GM20000 (cell line): Measurements from ENCODE around the gene TTC7B.

ENCODE experiments used
- DNase-seq: peaks from one replicate; pipeline ENCODE4 v3.0.0; 2012; ENCODE audit warnings: low spot score
- CTCF ChIP-seq: IDR thresholded peaks from 2 replicates; pipeline ENCODE4 v1.5.1; 2012; ENCODE audit warnings: mild to moderate bottlenecking, control low read depth; ENCODE audit errors: extremely low read depth, missing control alignments

Gene TTC7B

GRCh38 chr14:90544971-90545370 is 271.3 kb downstream of the TTC7B start:
- no peak for TF ChIP-seq CTCF
- DNase-seq: no peak

DNA sequence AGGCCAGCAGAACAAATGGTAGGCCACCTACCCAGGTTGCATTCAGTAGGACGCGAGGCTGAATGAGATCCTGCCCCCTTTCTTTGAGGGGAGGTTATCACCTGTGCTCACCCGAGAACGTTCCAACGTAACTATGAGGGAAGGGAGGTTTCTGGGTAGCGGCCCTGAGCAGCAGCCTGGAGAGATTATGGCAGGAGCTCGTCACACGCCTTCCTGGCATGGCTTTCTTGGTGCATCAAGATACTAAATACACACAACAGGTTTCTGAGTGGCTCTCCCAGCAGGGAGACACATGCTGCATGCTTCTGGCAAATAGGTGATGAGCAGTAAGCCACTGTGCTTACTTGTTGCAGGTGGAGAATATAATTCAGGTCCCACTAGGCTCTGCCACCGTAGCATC is 271.7 kb downstream of the TTC7B start:
- no peak for DNase-seq
- TF ChIP-seq CTCF: no peak

DNA sequence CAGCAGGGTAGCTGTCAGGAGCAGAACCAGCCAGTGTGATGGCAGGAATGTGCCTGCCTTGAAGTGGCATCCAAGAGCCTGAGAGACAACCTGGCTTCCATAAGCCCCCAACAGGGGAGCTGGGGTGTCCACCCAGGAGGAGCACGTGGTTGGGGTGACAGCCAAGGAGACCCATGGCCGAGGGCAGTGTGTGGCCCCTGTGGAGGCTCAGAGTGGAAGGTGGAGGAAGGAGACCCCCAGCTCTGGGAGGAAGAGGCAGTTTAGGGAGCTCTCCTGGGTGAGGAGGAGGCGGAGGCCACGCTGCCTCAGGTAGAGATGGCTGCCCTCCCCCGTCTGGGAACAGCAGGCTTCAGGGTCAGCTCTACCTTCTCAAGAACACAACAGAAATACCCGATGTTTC is 272.4 kb downstream of the TTC7B start:
- no peak for DNase-seq
- TF ChIP-seq CTCF: no peak

- TF ChIP-seq CTCF: no peak
- no peak for DNase-seq
These were observed 275.1 kb downstream of the TTC7B start for GRCh38 chr14:90541076-90541634.

DNA sequence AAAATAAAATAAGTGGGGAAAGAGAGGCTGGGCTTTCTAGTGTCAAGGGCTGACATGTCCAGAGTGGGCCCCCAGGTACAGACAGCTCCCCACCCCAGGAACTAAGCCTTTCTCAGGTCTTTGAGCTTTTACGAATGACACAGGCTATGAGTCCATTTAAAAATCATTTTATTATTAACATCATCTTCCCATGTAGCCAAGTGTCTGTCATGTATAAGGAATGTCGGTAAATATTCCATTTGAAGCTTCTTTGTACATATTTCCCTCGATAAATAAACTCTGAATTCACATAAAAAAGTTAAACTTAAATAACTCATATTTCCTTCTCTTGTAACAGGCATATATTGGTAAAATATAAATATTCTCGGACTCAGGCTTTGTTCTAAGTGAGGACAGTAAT is 275.8 kb downstream of the TTC7B start:
- DNase-seq: no peak
- TF ChIP-seq CTCF: no peak

DNA sequence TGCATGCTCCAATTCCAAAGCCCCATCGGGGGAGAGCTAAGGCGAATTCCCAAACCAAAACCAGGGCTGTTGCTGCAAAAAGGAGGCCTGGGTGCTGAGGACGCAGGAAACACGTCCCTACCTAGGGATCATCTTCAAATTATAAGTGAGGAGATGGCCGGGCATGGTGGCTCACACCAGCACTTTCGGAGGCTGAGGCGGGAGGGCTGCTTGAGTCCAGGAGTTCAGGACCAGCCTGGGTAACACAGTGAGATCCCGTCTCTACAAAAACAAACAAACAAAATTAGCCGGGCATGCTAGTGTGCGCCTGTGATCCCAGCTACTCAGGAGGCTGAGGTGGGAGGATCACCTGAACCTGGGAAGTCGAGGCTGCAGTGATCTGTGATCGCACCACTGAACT is 276.2 kb downstream of the TTC7B start:
- TF ChIP-seq CTCF: no peak

DNA sequence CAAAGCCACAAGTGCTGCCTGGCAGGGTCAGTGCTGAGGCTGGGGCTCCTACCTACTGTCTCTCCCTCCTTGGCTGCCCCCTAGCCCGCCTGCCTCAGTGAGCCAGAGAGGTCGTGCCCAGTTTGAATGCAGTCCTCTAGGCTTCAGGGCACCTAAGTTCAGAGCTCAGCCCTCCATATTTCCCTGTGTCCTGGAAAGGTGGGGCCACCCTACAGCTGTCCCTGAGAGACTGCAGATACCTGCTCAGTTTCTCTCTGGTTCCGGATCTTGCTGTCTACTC is 276.8 kb downstream of the TTC7B start:
- no peak for DNase-seq
- TF ChIP-seq CTCF: no peak

More for the DNA sequence above, 276.2 kb downstream of the TTC7B start:
- no peak for DNase-seq
